ENCODE measurements around the gene XYLB.

- TF ChIP-seq POLR2AphosphoS5 (IDR thresholded peaks at IDR 0.05; ENCODE audit: low read depth, low read length) (no peak), SIN3A (IDR thresholded peaks at IDR 0.05; ENCODE audit: borderline replicate concordance, insufficient read depth, low read length) (no peak), REST (IDR thresholded peaks at IDR 0.05; ENCODE audit: insufficient read depth in 1 of 2, low read depth in 2 of 2, low read length in 2 of 2) (no peak), TAF1 (IDR thresholded peaks at IDR 0.05; ENCODE audit: borderline replicate concordance, insufficient read depth, low read length) (no peak), FOXP2 (optimal IDR thresholded peaks at IDR 0.05; ENCODE audit: borderline replicate concordance, extremely low read depth, extremely low read length, insufficient read depth) (no peak)
Measured at GRCh38 chr3:38369186-38369585, 22.6 kb downstream of the XYLB start.
